Vagina (tissue), 2 donors: ENCODE results near the gene NEUROD2. TPM values are rescaled to one million over a fixed set of nuclear protein-coding genes. Genes with fewer than 3 reads are reported as not detected.

Experiments
- DNase-seq, 2 donors: peaks; one replicate each; pipeline ENCODE4 v3.0.0-alpha.2; 2017; ENCODE audit errors: extremely low spot score in 2 of 2
- H3K27ac ChIP-seq: fragments of 200-600 bp; sonication (generic); one replicate; pipeline ENCODE4 v1.5.1; 2019
- H3K27me3 ChIP-seq: fragments of 200-600 bp; sonication (generic); one replicate; pipeline ENCODE4 v1.5.1; 2019
- H3K36me3 ChIP-seq, 2 donors: fragments of 200-600 bp; sonication (generic); one replicate each; pipeline ENCODE4 v1.5.1; 2017 to 2019
- H3K4me1 ChIP-seq: fragments of 200-600 bp; sonication (generic); one replicate; pipeline ENCODE4 v1.5.1; 2019
- H3K4me3 ChIP-seq, 2 donors: fragments of 200-600 bp; sonication (generic); 1 replicate in 1 of 2; 2 replicates in 1 of 2; pipeline ENCODE4 v1.5.1; 2016 to 2019
- H3K9me3 ChIP-seq: fragments of 200-600 bp; sonication (generic); one replicate; pipeline ENCODE4 v1.5.1; 2019
- POLR2A ChIP-seq, 2 donors: fragments of 450-650 bp; IDR thresholded peaks; one replicate each; pipeline ENCODE4 v1.6.1; 2017; ENCODE audit warnings: antibody characterized with exemption in 2 of 2, mild to moderate bottlenecking in 2 of 2, moderate library complexity in 2 of 2
- POLR2AphosphoS5 ChIP-seq, 2 donors: sonication (generic); formaldehyde crosslinking; IDR thresholded peaks; one replicate each; pipeline ENCODE4 v1.9.0; 2017; ENCODE audit warnings: antibody characterized with exemption in 2 of 2, mild to moderate bottlenecking in 2 of 2, low read depth in 1 of 2; ENCODE audit not compliant: insufficient read depth in 1 of 2
- intact Hi-C: fragments of 100-400 bp; cut with DNase I; formaldehyde crosslinking; loops from one replicate; pipeline ENCODE4 v1.15.1; 2023
- total RNA-seq: library from RNA; depleted of rRNA; stranded (reverse); fragments of >200 nt; gene quantifications from one replicate; pipeline ENCODE4 v1.2.3, GENCODE V29; 2016
- TF ChIP-seq, protein P1 (sequence below), 3 experiments: fragments of 450-650 bp in 2 of 3; fragments of 200-600 bp in 1 of 3; sonication (generic) in 1 of 3; IDR thresholded peaks; one replicate each; pipeline ENCODE4 v1.5.1; 2017 to 2019; ENCODE audit warnings: antibody characterized with exemption in 3 of 3, mild to moderate bottlenecking in 2 of 3, moderate library complexity in 2 of 3

The NEUROD2 gene
- total RNA-seq, 1 donor from 2014 or later = not detected

DNA sequence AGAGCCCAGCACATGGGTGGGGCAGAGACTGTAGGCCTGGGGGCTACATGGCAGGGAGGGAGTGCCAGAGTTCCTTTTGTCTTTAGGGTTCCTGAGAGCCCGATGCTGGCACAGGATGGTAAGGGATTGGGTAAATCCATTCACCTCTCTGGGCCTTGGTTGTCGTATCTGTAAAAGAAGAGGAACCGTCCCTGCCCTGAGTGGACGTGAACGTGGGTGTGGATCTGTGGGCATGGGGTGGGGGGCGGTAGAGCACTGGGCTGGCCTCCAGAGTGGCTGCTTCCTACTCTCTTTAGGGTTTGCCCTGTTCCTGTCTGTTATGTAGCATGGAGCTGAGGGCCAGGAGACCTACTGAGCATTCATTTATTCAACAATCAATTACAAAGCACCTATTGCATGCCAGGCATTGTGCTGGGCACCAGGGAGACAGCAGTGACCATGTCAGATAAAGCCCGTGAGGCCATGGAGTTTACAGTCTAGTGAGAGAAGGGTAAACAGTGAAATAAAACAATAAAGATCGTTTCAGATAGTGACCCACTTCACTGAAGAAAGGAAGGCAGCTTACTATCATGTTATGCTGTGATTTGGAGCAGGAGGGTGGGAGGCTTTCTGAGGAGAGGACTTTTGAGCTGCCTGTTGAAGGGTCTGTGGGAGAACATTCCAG lies 44.3 kb upstream of the NEUROD2 start:
- intact Hi-C loops = no loop called here
- no peak overlapping the region for H3K27ac ChIP-seq
- TF ChIP-seq POLR2A (IDR thresholded peaks at IDR 0.05) (no peak), POLR2AphosphoS5 (IDR thresholded peaks at IDR 0.05; ENCODE audit: insufficient read depth in 1 of 2, low read depth in 1 of 2) (no peak)
- TF ChIP-seq, protein P1, sequence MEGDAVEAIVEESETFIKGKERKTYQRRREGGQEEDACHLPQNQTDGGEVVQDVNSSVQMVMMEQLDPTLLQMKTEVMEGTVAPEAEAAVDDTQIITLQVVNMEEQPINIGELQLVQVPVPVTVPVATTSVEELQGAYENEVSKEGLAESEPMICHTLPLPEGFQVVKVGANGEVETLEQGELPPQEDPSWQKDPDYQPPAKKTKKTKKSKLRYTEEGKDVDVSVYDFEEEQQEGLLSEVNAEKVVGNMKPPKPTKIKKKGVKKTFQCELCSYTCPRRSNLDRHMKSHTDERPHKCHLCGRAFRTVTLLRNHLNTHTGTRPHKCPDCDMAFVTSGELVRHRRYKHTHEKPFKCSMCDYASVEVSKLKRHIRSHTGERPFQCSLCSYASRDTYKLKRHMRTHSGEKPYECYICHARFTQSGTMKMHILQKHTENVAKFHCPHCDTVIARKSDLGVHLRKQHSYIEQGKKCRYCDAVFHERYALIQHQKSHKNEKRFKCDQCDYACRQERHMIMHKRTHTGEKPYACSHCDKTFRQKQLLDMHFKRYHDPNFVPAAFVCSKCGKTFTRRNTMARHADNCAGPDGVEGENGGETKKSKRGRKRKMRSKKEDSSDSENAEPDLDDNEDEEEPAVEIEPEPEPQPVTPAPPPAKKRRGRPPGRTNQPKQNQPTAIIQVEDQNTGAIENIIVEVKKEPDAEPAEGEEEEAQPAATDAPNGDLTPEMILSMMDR (IDR thresholded peaks at IDR 0.05) = no peak
- peaks cover 0 to 11% of the 10 kb centered on the region in 2 donors for H3K36me3 ChIP-seq
- peaks cover 25% of the 10 kb centered on the region for H3K4me1 ChIP-seq
- no peaks in the 10 kb centered on the region for H3K27me3 ChIP-seq
- H3K4me3 ChIP-seq = no peak overlapping the region
- H3K9me3 ChIP-seq = no peaks in the 10 kb centered on the region
- no peak for DNase-seq

DNA sequence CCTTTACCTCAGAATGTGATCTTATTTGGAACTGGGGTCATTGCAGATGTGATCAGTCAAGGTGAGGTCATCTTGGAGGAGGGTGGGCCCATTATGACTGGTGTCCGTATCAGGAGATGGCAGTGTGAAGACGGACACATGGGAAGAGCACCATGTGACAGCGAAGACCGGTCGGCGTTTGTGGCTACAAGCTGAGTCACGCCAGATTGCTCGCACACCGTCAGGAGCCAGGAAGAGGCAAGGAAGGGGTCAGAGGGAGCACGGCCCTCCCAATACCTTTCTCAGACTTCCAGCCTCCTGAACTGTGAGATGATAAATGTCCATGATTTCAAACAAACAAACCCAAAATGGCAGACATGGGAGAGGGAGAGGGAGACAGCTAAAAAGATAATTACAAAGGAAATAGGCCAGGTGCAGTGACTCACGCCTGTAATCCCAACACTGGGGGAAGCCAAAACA lies 42.4 kb upstream of the NEUROD2 start:
- Histone ChIP-seq H3K36me3 (no peaks in the 10 kb centered on the region), H3K27me3 (no peaks in the 10 kb centered on the region), H3K9me3 (no peaks in the 10 kb centered on the region), H3K4me1 (peaks cover 25% of the 10 kb centered on the region), H3K4me3 (no peak overlapping the region), H3K27ac (no peak overlapping the region)
- intact Hi-C loops = no loop called here
- TF ChIP-seq POLR2A (IDR thresholded peaks at IDR 0.05) (no peak), POLR2AphosphoS5 (IDR thresholded peaks at IDR 0.05; ENCODE audit: insufficient read depth in 1 of 2, low read depth in 1 of 2) (no peak)
- TF ChIP-seq, protein P1 (IDR thresholded peaks at IDR 0.05) = no peak
- DNase-seq = no peak

DNA sequence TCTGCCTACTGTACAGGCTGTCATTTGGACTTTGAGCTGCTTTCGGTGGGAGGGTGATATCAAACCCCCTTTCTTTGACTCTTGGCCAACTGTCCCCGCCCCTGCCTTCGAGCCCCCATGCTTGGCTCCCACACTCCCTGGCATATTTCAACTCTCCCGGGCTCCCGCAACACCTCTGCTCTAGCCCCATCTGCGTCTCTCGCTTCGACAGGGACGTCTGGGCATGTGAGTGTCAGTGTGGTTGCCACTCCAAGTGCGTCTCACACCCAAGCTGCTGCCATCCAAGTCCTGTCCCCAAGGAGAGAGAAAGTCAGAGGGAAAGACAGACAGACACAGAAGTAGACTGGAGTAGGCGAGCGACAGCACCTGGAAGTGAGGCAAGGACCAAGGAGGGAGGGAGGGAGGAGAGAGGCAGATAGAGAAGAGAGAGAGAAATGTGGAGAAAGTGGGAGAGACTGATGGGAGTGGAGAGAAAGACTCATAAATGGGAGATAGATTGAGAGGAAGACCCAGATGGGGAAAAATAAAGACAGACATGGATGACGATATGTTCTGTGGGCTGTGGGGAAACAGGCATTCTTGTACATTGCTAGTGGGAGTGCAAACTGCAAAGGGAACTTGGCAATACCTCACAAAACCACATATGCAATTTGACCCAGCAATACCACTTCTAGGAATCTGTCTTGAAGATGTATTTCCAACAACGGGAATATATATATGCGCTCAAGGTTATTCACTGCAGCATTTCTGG lies 41.1 kb upstream of the NEUROD2 start:
- intact Hi-C loops = no loop called here
- TF ChIP-seq, protein P1 (IDR thresholded peaks at IDR 0.05) = no peak
- TF ChIP-seq POLR2AphosphoS5 (IDR thresholded peaks at IDR 0.05; ENCODE audit: insufficient read depth in 1 of 2, low read depth in 1 of 2) = no peak
- no peak for TF ChIP-seq POLR2A (IDR thresholded peaks at IDR 0.05)
- Histone ChIP-seq H3K27ac (no peak overlapping the region), H3K36me3 (no peaks in the 10 kb centered on the region), H3K4me1 (peaks cover 26% of the 10 kb centered on the region), H3K4me3 (no peak overlapping the region), H3K27me3 (no peaks in the 10 kb centered on the region), H3K9me3 (no peaks in the 10 kb centered on the region)
- no peak for DNase-seq

DNA sequence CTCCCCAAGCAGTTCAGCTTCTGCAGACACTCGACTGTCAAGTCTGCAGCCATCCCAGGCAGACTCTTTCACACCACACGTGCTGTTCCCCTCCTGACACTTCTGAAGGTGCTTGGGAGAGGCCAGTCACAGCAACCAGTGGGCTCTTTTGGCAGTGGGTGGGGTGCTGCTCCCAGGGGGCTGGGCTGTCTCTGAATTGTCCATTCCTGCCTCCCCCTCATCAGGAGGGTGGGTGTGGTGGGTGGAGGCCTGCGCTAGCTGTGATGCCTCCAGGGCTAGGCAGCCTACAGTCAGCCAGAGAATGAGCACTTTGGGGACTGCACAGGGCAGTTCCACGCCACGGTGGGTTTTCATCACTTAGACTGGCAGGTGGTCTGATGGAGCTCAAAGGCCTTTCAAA lies 39.5 kb upstream of the NEUROD2 start:
- intact Hi-C loops = no loop called here
- TF ChIP-seq, protein P1 (IDR thresholded peaks at IDR 0.05) = no peak
- no peak for TF ChIP-seq POLR2A (IDR thresholded peaks at IDR 0.05)
- TF ChIP-seq POLR2AphosphoS5 (IDR thresholded peaks at IDR 0.05; ENCODE audit: insufficient read depth in 1 of 2, low read depth in 1 of 2) = no peak
- H3K4me3 ChIP-seq = no peak overlapping the region
- H3K4me1 ChIP-seq = peaks cover 25% of the 10 kb centered on the region
- H3K27ac ChIP-seq = no peak overlapping the region
- no peaks in the 10 kb centered on the region for H3K36me3 ChIP-seq
- H3K9me3 ChIP-seq = no peaks in the 10 kb centered on the region
- H3K27me3 ChIP-seq = no peaks in the 10 kb centered on the region
- DNase-seq = no peak

DNA sequence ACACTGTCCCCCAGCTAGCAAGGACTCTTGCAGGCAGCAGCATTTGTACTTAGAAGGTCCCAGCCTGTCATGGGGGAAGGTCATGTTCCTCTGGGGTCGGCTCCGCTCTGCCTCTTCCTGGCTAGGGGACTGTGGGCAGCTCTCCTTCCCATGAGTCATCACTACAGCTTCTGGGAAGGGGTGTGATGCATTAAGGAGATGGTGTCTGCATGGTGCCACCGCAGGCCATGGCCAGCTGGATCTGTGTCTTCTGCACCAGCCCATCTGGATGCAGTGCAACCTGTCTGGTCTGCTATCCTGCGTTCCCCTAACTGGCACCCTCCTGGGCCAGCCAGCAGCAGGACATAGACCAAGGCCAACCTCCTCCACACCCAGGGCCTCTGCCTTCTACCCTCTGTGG lies 35.6 kb upstream of the NEUROD2 start:
- H3K27ac ChIP-seq = no peak overlapping the region
- H3K27me3 ChIP-seq = no peaks in the 10 kb centered on the region
- intact Hi-C loops = no loop called here
- TF ChIP-seq, protein P1 (IDR thresholded peaks at IDR 0.05) = no peak
- TF ChIP-seq POLR2AphosphoS5 (IDR thresholded peaks at IDR 0.05; ENCODE audit: insufficient read depth in 1 of 2, low read depth in 1 of 2) = no peak
- no peak for TF ChIP-seq POLR2A (IDR thresholded peaks at IDR 0.05)
- no peaks in the 10 kb centered on the region for H3K9me3 ChIP-seq
- no peak for DNase-seq
- no peak overlapping the region for H3K4me3 ChIP-seq
- peaks cover 51% of the 10 kb centered on the region for H3K4me1 ChIP-seq
- H3K36me3 ChIP-seq = no peaks in the 10 kb centered on the region
